Natural killer cell (primary cell): ENCODE results near the gene ADAM19. TPM values are rescaled to one million over a fixed set of nuclear protein-coding genes. Genes with fewer than 3 reads are reported as not detected.

Experiments used
- ATAC-seq, 3 donors: fragments of 150-1000 bp in 2 of 3; fragments of 200-7000 bp in 1 of 3; cut with Tn5 transposase; 1 replicate in 1 of 3; 2 replicates in 2 of 3; pipeline ENCODE4 v1.10.0; 2021; ENCODE audit warnings: mild to moderate bottlenecking in 2 of 3, moderate library complexity in 2 of 3
- DNase-seq, 2 donors: peaks; one replicate each; pipeline versions ENCODE4 v3.0.0 to v3.0.0-alpha.2; 2013 to 2021; ENCODE audit warnings: mixed read lengths in 1 of 2
- H3K27ac ChIP-seq: one replicate; pipeline ENCODE4 v1.5.1; 2013; ENCODE audit warnings: mild to moderate bottlenecking, low read length
- H3K27me3 ChIP-seq: one replicate; pipeline ENCODE4 v1.6.1; 2013; ENCODE audit warnings: low read length; ENCODE audit not compliant: control insufficient read depth, insufficient read depth
- H3K36me3 ChIP-seq: one replicate; pipeline ENCODE4 v1.6.1; 2013; ENCODE audit warnings: low read length; ENCODE audit not compliant: control insufficient read depth, insufficient read depth
- H3K4me1 ChIP-seq: one replicate; pipeline ENCODE4 v1.6.1; 2013; ENCODE audit warnings: low read length; ENCODE audit not compliant: control insufficient read depth, insufficient read depth
- H3K4me3 ChIP-seq: one replicate; pipeline ENCODE4 v1.5.1; 2013; ENCODE audit warnings: low read length
- H3K9me3 ChIP-seq: one replicate; pipeline ENCODE4 v1.6.1; 2013; ENCODE audit warnings: low read length; ENCODE audit not compliant: control insufficient read depth, insufficient read depth
- H3K27ac Mint-ChIP-seq, 2 donors: one replicate each; pipeline ENCODE4 v1.8.0; 2022; ENCODE audit warnings: mild to moderate bottlenecking in 2 of 2, mixed read lengths in 2 of 2, moderate library complexity in 1 of 2
- H3K27me3 Mint-ChIP-seq, 2 donors: one replicate each; pipeline ENCODE4 v1.8.0; 2022; ENCODE audit warnings: low read depth in 2 of 2, mixed read lengths in 2 of 2
- H3K36me3 Mint-ChIP-seq: one replicate; pipeline ENCODE4 v1.8.0; 2022; ENCODE audit warnings: mixed read lengths
- H3K4me1 Mint-ChIP-seq, 2 donors: one replicate each; pipeline ENCODE4 v1.8.0; 2022; ENCODE audit warnings: mixed read lengths in 2 of 2
- H3K4me3 Mint-ChIP-seq: one replicate; pipeline ENCODE4 v1.8.0; 2022; ENCODE audit warnings: mild to moderate bottlenecking, moderate library complexity, mixed read lengths
- H3K9me3 Mint-ChIP-seq, 2 donors: one replicate each; pipeline ENCODE4 v1.8.0; 2022; ENCODE audit warnings: mixed read lengths in 2 of 2
- WGBS: methylation state at CpG from one replicate; pipeline ENCODE4 v1.1.7; 2013; ENCODE audit warnings: missing lambda C conversion rate; ENCODE audit not compliant: insufficient coverage; 5-methylcytosine and 5-hydroxymethylcytosine counted together
- intact Hi-C: fragments of 100-400 bp; cut with micrococcal nuclease; formaldehyde crosslinking; loops from one replicate; pipeline ENCODE4 v1.14.2; 2022
- total RNA-seq, 4 donors: library from RNA; stranded (reverse); fragments of 120-200 nt in 1 of 4; gene quantifications; one replicate each; pipeline versions ENCODE4 v1.2.3 to v1.2.4, GENCODE V29; 2013 to 2022
- TF ChIP-seq, protein P1 (sequence below): fragments of 200-600 bp; IDR thresholded peaks from one replicate; pipeline ENCODE4 v1.8.0; 2022; ENCODE audit warnings: antibody characterized with exemption

The ADAM19 gene
- total RNA-seq, 3 donors from 2014 or later (not counting 1 experiment from before 2014, with no cell fraction given), result 1.2 to 28.0 (median 4.7) TPM

DNA sequence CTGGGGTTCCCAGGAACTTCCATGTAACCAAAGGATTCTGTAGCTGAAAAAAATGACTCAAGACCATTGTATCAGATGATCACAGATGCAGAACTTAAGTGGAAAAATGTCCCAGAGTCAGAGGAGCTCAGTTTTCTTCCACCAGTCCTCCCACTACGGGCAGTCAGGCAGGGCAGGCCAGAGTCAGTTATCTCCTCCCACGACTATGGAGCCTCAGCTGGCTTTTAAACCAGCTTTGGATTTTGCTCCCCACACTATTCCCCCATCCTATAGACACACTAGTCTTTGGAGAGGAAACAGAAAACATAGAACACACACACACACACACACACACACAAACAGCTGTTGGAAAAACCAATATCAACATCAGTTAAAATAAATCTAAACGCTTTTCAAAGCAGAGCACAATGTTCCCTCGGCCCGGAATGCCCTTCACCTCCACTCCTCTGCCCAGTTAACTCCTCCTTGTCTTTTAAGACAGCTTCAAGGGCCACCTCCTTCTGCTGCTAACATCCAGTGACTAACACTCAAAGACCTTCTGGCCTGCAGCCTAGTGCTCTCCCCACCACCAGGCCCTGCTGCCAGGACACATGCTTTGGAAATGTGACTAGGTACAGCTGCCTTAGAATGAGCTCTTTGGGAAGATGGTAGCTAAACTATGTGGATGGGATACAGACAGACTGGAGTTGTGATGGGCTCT, 58.8 kb downstream of the ADAM19 start:
- H3K36me3 ChIP-seq, result no peaks in the 10 kb centered on the region
- WGBS, result 94% methylated on average over 5 of the region's 5 CpGs
- ATAC-seq, result no peak

DNA sequence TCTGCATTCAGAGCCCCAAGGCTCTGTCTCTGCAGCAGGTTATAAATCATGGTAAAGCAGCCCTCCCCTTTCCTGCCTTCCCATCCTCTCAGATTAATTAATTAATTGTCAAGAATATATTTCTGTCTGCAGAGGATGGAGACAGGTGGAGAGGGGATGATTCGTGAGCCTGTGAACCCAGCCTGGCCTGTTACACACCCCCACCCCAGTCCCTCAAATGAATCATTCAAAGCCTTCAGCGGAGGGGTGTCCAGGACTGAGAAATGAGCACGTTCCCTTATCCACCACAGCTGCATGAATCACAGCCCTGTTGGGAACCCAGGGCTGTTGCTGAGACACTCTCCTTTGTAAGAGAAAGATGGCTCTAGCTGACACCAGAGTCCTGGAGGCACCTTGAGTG, 59.6 kb downstream of the ADAM19 start:
- Mint-ChIP-seq H3K27ac (no peak overlapping the region), H3K9me3 (no peaks in the 10 kb centered on the region), H3K27me3 (peaks cover 0 to 3% of the 10 kb centered on the region in 2 donors), H3K4me3 (no peak overlapping the region), H3K4me1 (no peaks in the 10 kb centered on the region), H3K36me3 (no peaks in the 10 kb centered on the region)
- TF ChIP-seq, protein P1, sequence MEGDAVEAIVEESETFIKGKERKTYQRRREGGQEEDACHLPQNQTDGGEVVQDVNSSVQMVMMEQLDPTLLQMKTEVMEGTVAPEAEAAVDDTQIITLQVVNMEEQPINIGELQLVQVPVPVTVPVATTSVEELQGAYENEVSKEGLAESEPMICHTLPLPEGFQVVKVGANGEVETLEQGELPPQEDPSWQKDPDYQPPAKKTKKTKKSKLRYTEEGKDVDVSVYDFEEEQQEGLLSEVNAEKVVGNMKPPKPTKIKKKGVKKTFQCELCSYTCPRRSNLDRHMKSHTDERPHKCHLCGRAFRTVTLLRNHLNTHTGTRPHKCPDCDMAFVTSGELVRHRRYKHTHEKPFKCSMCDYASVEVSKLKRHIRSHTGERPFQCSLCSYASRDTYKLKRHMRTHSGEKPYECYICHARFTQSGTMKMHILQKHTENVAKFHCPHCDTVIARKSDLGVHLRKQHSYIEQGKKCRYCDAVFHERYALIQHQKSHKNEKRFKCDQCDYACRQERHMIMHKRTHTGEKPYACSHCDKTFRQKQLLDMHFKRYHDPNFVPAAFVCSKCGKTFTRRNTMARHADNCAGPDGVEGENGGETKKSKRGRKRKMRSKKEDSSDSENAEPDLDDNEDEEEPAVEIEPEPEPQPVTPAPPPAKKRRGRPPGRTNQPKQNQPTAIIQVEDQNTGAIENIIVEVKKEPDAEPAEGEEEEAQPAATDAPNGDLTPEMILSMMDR, result no peak
- H3K36me3 ChIP-seq, result no peaks in the 10 kb centered on the region
- H3K4me3 ChIP-seq, result no peak overlapping the region
- H3K27me3 ChIP-seq, result no peaks in the 10 kb centered on the region
- H3K27ac ChIP-seq, result no peak overlapping the region
- H3K9me3 ChIP-seq, result no peaks in the 10 kb centered on the region
- 64% methylated on average over 3 of the region's 3 CpGs for WGBS
- DNase-seq (no peak), ATAC-seq (no peak)
- H3K4me1 ChIP-seq, result no peaks in the 10 kb centered on the region
- intact Hi-C loops, result no loop called here

More for the DNA sequence above, 58.8 kb downstream of the ADAM19 start:
- H3K36me3 Mint-ChIP-seq, result no peaks in the 10 kb centered on the region
- Histone ChIP-seq H3K27ac (no peak overlapping the region), H3K27me3 (no peaks in the 10 kb centered on the region), H3K9me3 (no peaks in the 10 kb centered on the region), H3K4me3 (no peak overlapping the region), H3K4me1 (no peaks in the 10 kb centered on the region)
- no peak overlapping the region for H3K4me3 Mint-ChIP-seq
- H3K27ac Mint-ChIP-seq, result no peak overlapping the region
- intact Hi-C loops, result no loop called here
- H3K9me3 Mint-ChIP-seq, result no peaks in the 10 kb centered on the region
- TF ChIP-seq, protein P1, result no peak
- H3K4me1 Mint-ChIP-seq, result no peaks in the 10 kb centered on the region
- peaks cover 0 to 3% of the 10 kb centered on the region in 2 donors for H3K27me3 Mint-ChIP-seq
- DNase-seq, result no peak

- H3K27me3 Mint-ChIP-seq, result peaks cover 0 to 3% of the 10 kb centered on the region in 2 donors
- no peak for DNase-seq
- WGBS, result 100% methylated on average over 2 of the region's 2 CpGs
- TF ChIP-seq, protein P1, result no peak
- no peaks in the 10 kb centered on the region for H3K27me3 ChIP-seq
- no peak overlapping the region for H3K4me3 Mint-ChIP-seq
- no peaks in the 10 kb centered on the region for H3K9me3 ChIP-seq
- H3K9me3 Mint-ChIP-seq, result no peaks in the 10 kb centered on the region
- H3K4me3 ChIP-seq, result no peak overlapping the region
- H3K36me3 ChIP-seq, result no peaks in the 10 kb centered on the region
- no peak for ATAC-seq
- no peaks in the 10 kb centered on the region for H3K36me3 Mint-ChIP-seq
- H3K4me1 Mint-ChIP-seq, result no peaks in the 10 kb centered on the region
- no peak overlapping the region for H3K27ac ChIP-seq
- H3K4me1 ChIP-seq, result no peaks in the 10 kb centered on the region
- H3K27ac Mint-ChIP-seq, result no peak overlapping the region
- intact Hi-C loops, result no loop called here
Measured at GRCh38 chr5:157514974-157515373, 60.6 kb downstream of the ADAM19 start.

GRCh38 chr5:157513182-157513581, 62.4 kb downstream of the ADAM19 start:
- TF ChIP-seq, protein P1, result no peak
- H3K27ac Mint-ChIP-seq, result no peak overlapping the region
- no peaks in the 10 kb centered on the region for H3K36me3 Mint-ChIP-seq
- ATAC-seq (no peak), DNase-seq (no peak)
- no peak overlapping the region for H3K4me3 ChIP-seq
- H3K9me3 Mint-ChIP-seq, result no peaks in the 10 kb centered on the region
- no peaks in the 10 kb centered on the region for H3K27me3 ChIP-seq
- H3K27me3 Mint-ChIP-seq, result peaks cover 0 to 3% of the 10 kb centered on the region in 2 donors
- intact Hi-C loops, result no loop called here
- H3K36me3 ChIP-seq, result no peaks in the 10 kb centered on the region
- 89% methylated on average over 8 of the region's 8 CpGs for whole genome bisulfite sequencing
- H3K27ac ChIP-seq, result no peak overlapping the region
- no peaks in the 10 kb centered on the region for H3K4me1 Mint-ChIP-seq
- H3K4me1 ChIP-seq, result no peaks in the 10 kb centered on the region
- H3K4me3 Mint-ChIP-seq, result no peak overlapping the region
- H3K9me3 ChIP-seq, result no peaks in the 10 kb centered on the region
